Measurements from ENCODE around the gene DNAH10. TPM values are rescaled to one million over a fixed set of nuclear protein-coding genes. Genes with fewer than 3 reads are reported as not detected.
"Not testable (repeated sequence)": the region's sequence is repeated elsewhere in the genome, so short reads cannot be mapped to it uniquely, and the experiment has no call there.

The DNAH10 gene
- total RNA-seq, 1 donor from 2014 or later = 0.99 TPM

GRCh38 chr12:123908884-123909725, 147.0 kb downstream of the DNAH10 start:
- DNase-seq = no peak

- DNase-seq = no peak
Observed at GRCh38 chr12:123910057-123910456, 148.0 kb downstream of the DNAH10 start.

- no peak for DNase-seq
Observed at GRCh38 chr12:123910761-123911193, 148.7 kb downstream of the DNAH10 start.

- not testable (repeated sequence) for DNase-seq
Observed at GRCh38 chr12:123911672-123912409, 149.7 kb downstream of the DNAH10 start.

- DNase-seq = no peak
Observed at GRCh38 chr12:123912415-123913380, 150.6 kb downstream of the DNAH10 start.

GRCh38 chr12:123914726-123915333, 152.7 kb downstream of the DNAH10 start:
- DNase-seq = no peak

GRCh38 chr12:123916729-123917128, 154.6 kb downstream of the DNAH10 start:
- no peak for DNase-seq

- no peak for DNase-seq
Observed at GRCh38 chr12:123917337-123917850, 155.3 kb downstream of the DNAH10 start.

GRCh38 chr12:123919980-123920360, 157.9 kb downstream of the DNAH10 start:
- DNase-seq = no peak

- DNase-seq = no peak
Observed at GRCh38 chr12:123923038-123923437, 160.9 kb downstream of the DNAH10 start.

- DNase-seq = no peak
Observed at GRCh38 chr12:123923927-123924326, 161.8 kb downstream of the DNAH10 start.

- DNase-seq = no peak
Observed at GRCh38 chr12:123924539-123924938, 162.4 kb downstream of the DNAH10 start.

- DNase-seq = no peak
Observed at GRCh38 chr12:123928274-123928865, 166.3 kb downstream of the DNAH10 start.

- DNase-seq = no peak
Observed at GRCh38 chr12:123928897-123929296, 166.8 kb downstream of the DNAH10 start.

- DNase-seq = no peak
Observed at GRCh38 chr12:123929946-123930583, 168.0 kb downstream of the DNAH10 start.

- DNase-seq = no peak
Observed at GRCh38 chr12:123931686-123932321, 169.7 kb downstream of the DNAH10 start.

- no peak for DNase-seq
Observed at GRCh38 chr12:123933214-123933613, 171.1 kb downstream of the DNAH10 start.

GRCh38 chr12:123934016-123934620, 172.0 kb downstream of the DNAH10 start:
- no peak for DNase-seq

- no peak for DNase-seq
Observed at GRCh38 chr12:123934829-123935228, 172.7 kb downstream of the DNAH10 start.

- no peak for DNase-seq
Observed at GRCh38 chr12:123935956-123936355, 173.9 kb downstream of the DNAH10 start.
